Neural cell (in vitro differentiated cells): ENCODE results near the gene GET3.

Experiments used
- EP300 ChIP-seq: fragments of 450-650 bp; conservative IDR thresholded peaks from 2 replicates; pipeline ENCODE4 v1.6.1; 2014; ENCODE audit warnings: antibody characterized with exemption, mild to moderate bottlenecking, moderate library complexity; ENCODE audit not compliant: poor library complexity, severe bottlenecking
- EZH2 ChIP-seq: fragments of 200-600, 300-800 bp; shearing (Covaris generic), sonication (generic); IDR thresholded peaks from 2 replicates; pipeline ENCODE4 v1.6.1; 2014; ENCODE audit warnings: antibody characterized with exemption, low read length, borderline replicate concordance, mild to moderate bottlenecking; ENCODE audit not compliant: insufficient read depth, poor library complexity, severe bottlenecking
- POLR2AphosphoS5 ChIP-seq: IDR thresholded peaks from 2 replicates; pipeline ENCODE4 v1.6.1; 2012
- SMC3 ChIP-seq: fragments of 450-650 bp; conservative IDR thresholded peaks from 2 replicates; pipeline ENCODE4 v1.6.1; 2014; ENCODE audit warnings: antibody characterized with exemption, mild to moderate bottlenecking, moderate library complexity; ENCODE audit not compliant: poor library complexity
- TAF1 ChIP-seq: IDR thresholded peaks from 2 replicates; pipeline ENCODE4 v1.6.1; 2012; ENCODE audit warnings: low read depth
- TF ChIP-seq, protein P1 (sequence below): fragments of 450-650 bp; IDR thresholded peaks from 2 replicates; pipeline ENCODE4 v1.5.1; 2014; ENCODE audit warnings: antibody characterized with exemption, mild to moderate bottlenecking, moderate library complexity; ENCODE audit not compliant: poor library complexity, severe bottlenecking
- TF ChIP-seq, protein P2 (sequence below): IDR thresholded peaks from 2 replicates; pipeline ENCODE4 v1.6.1; 2012; ENCODE audit warnings: borderline replicate concordance

DNA sequence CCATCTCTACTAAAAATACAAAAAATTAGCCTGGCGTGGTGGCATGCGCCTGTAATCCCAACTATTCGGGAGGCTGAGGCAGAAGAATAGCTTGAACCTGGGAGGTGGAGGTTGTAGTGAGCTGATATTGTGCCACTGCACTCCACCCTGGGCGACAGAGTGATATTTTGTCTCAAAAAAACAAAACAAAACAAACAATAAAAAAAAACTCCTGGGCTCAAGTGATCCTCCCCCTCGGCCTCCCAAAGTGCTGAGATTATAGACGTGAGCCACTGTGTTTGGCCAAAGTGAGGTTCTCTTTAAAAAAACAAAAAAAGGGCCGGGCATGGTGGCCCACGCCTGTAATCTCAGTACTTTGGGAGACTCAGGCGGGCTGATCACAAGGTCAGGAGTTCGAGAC lies 50.2 kb downstream of the GET3 start:
- TF ChIP-seq, protein P1, sequence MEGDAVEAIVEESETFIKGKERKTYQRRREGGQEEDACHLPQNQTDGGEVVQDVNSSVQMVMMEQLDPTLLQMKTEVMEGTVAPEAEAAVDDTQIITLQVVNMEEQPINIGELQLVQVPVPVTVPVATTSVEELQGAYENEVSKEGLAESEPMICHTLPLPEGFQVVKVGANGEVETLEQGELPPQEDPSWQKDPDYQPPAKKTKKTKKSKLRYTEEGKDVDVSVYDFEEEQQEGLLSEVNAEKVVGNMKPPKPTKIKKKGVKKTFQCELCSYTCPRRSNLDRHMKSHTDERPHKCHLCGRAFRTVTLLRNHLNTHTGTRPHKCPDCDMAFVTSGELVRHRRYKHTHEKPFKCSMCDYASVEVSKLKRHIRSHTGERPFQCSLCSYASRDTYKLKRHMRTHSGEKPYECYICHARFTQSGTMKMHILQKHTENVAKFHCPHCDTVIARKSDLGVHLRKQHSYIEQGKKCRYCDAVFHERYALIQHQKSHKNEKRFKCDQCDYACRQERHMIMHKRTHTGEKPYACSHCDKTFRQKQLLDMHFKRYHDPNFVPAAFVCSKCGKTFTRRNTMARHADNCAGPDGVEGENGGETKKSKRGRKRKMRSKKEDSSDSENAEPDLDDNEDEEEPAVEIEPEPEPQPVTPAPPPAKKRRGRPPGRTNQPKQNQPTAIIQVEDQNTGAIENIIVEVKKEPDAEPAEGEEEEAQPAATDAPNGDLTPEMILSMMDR = no peak
- TF ChIP-seq EZH2 (no peak), POLR2AphosphoS5 (no peak), EP300 (no peak), SMC3 (no peak), TAF1 (no peak)
- TF ChIP-seq, protein P2, sequence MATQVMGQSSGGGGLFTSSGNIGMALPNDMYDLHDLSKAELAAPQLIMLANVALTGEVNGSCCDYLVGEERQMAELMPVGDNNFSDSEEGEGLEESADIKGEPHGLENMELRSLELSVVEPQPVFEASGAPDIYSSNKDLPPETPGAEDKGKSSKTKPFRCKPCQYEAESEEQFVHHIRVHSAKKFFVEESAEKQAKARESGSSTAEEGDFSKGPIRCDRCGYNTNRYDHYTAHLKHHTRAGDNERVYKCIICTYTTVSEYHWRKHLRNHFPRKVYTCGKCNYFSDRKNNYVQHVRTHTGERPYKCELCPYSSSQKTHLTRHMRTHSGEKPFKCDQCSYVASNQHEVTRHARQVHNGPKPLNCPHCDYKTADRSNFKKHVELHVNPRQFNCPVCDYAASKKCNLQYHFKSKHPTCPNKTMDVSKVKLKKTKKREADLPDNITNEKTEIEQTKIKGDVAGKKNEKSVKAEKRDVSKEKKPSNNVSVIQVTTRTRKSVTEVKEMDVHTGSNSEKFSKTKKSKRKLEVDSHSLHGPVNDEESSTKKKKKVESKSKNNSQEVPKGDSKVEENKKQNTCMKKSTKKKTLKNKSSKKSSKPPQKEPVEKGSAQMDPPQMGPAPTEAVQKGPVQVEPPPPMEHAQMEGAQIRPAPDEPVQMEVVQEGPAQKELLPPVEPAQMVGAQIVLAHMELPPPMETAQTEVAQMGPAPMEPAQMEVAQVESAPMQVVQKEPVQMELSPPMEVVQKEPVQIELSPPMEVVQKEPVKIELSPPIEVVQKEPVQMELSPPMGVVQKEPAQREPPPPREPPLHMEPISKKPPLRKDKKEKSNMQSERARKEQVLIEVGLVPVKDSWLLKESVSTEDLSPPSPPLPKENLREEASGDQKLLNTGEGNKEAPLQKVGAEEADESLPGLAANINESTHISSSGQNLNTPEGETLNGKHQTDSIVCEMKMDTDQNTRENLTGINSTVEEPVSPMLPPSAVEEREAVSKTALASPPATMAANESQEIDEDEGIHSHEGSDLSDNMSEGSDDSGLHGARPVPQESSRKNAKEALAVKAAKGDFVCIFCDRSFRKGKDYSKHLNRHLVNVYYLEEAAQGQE = no peak
